ENCODE measurements around the gene C3orf70.
"Not testable (repeated sequence)": the region's sequence is repeated elsewhere in the genome, so short reads cannot be mapped to it uniquely, and the experiment has no call there.

C3orf70 gene

GRCh38 chr3:185112186-185112585 lies 40.7 kb downstream of the C3orf70 start:
- no peaks in the 10 kb centered on the region for H3K36me3 ChIP-seq
- no peak for DNase-seq
- H3K9me3 ChIP-seq (ENCODE audit: severe bottlenecking), result peaks cover 3% of the 10 kb centered on the region
- TF ChIP-seq, protein P1, sequence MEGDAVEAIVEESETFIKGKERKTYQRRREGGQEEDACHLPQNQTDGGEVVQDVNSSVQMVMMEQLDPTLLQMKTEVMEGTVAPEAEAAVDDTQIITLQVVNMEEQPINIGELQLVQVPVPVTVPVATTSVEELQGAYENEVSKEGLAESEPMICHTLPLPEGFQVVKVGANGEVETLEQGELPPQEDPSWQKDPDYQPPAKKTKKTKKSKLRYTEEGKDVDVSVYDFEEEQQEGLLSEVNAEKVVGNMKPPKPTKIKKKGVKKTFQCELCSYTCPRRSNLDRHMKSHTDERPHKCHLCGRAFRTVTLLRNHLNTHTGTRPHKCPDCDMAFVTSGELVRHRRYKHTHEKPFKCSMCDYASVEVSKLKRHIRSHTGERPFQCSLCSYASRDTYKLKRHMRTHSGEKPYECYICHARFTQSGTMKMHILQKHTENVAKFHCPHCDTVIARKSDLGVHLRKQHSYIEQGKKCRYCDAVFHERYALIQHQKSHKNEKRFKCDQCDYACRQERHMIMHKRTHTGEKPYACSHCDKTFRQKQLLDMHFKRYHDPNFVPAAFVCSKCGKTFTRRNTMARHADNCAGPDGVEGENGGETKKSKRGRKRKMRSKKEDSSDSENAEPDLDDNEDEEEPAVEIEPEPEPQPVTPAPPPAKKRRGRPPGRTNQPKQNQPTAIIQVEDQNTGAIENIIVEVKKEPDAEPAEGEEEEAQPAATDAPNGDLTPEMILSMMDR (IDR thresholded peaks at IDR 0.05; ENCODE audit: low read depth, low read length), result no peak
- H3K27me3 ChIP-seq (ENCODE audit: insufficient read depth, low read depth, severe bottlenecking), result no peaks in the 10 kb centered on the region
- no peak overlapping the region for H3K27ac ChIP-seq
- H3K4me3 ChIP-seq (ENCODE audit: low read depth, low read length), result no peak overlapping the region

- H3K36me3 ChIP-seq; H3K9me3 ChIP-seq (ENCODE audit: severe bottlenecking); H3K27me3 ChIP-seq (ENCODE audit: insufficient read depth, low read depth, severe bottlenecking); H3K27ac ChIP-seq; H3K4me3 ChIP-seq (ENCODE audit: low read depth, low read length); DNase-seq: not testable (repeated sequence)
Observed at GRCh38 chr3:185109012-185109411, 43.8 kb downstream of the C3orf70 start.

- not testable (repeated sequence) for DNase-seq; H3K27ac ChIP-seq; H3K36me3 ChIP-seq; H3K27me3 ChIP-seq (ENCODE audit: insufficient read depth, low read depth, severe bottlenecking); H3K4me3 ChIP-seq (ENCODE audit: low read depth, low read length); H3K9me3 ChIP-seq (ENCODE audit: severe bottlenecking)
Observed at GRCh38 chr3:185106256-185106890, 46.5 kb downstream of the C3orf70 start.

- Histone ChIP-seq H3K27ac (no peak overlapping the region), H3K4me3 (ENCODE audit: low read depth, low read length) (no peak overlapping the region), H3K27me3 (ENCODE audit: insufficient read depth, low read depth, severe bottlenecking) (no peaks in the 10 kb centered on the region), H3K36me3 (no peaks in the 10 kb centered on the region), H3K9me3 (ENCODE audit: severe bottlenecking) (no peaks in the 10 kb centered on the region)
- no peak for DNase-seq
- TF ChIP-seq, protein P1 (IDR thresholded peaks at IDR 0.05; ENCODE audit: low read depth, low read length), result no peak
Observed at GRCh38 chr3:185103359-185104127, 49.3 kb downstream of the C3orf70 start.

DNA sequence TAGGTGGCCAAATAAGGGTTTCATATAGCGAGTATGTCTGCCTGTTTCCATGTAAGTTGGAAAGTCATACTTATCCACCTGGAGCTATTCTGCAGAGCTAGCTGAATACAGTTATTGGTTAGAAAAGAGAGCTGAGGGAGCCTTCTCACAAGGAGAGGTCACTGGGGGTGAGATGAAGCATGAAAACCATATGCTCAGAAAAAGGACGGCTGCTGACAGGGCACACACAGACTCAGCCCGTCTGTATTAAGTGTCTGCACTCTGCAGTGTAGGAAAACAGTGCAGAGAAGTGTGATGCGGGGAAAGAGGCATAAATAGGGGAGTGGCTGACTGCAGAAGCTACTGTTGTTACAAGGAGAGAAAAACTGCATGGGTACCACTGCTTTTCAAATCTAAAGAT lies 58.2 kb downstream of the C3orf70 start:
- no peaks in the 10 kb centered on the region for H3K36me3 ChIP-seq
- peak; percentile 51 for DNase-seq
- H3K4me3 ChIP-seq (ENCODE audit: low read depth, low read length), result no peak overlapping the region
- H3K27me3 ChIP-seq (ENCODE audit: insufficient read depth, low read depth, severe bottlenecking), result no peaks in the 10 kb centered on the region
- H3K27ac ChIP-seq, result peak overlapping the region; percentile 9; the same call in 1 of the 2 replicates
- TF ChIP-seq, protein P1 (IDR thresholded peaks at IDR 0.05; ENCODE audit: low read depth, low read length), result no peak
- H3K9me3 ChIP-seq (ENCODE audit: severe bottlenecking), result no peaks in the 10 kb centered on the region

DNA sequence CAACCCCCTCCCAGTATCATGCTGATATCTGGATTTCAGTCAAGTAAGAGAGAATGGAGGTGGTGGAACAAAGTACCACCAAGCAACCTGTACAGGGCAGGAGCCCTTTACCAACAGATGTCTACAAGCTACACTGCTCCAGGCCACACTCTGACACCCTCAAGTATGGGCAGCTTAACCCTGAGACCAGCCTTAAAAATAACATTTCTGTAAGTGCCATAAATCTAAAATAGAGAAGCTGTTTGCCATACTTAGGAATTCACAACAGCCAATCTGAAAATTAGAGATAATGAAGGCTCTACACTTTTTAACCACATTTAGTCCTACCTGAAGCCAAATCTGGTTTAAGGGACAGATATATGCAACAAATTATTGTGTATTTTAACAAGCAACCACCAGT lies 59.7 kb downstream of the C3orf70 start:
- TF ChIP-seq, protein P1 (IDR thresholded peaks at IDR 0.05; ENCODE audit: low read depth, low read length), result no peak
- no peak for DNase-seq
- no peaks in the 10 kb centered on the region for H3K27me3 ChIP-seq (ENCODE audit: insufficient read depth, low read depth, severe bottlenecking)

More for the DNA sequence above, 59.7 kb downstream of the C3orf70 start:
- H3K36me3 ChIP-seq, result no peaks in the 10 kb centered on the region
- H3K27ac ChIP-seq, result no peak overlapping the region
- H3K4me3 ChIP-seq (ENCODE audit: low read depth, low read length), result no peak overlapping the region
- H3K9me3 ChIP-seq (ENCODE audit: severe bottlenecking), result no peaks in the 10 kb centered on the region

Measured in WERI-Rb-1 (cell line).